Activated CD8-positive, alpha-beta memory T cell treated with anti-CD3 and anti-CD28 coated beads, Interleukin-2, amount 50 U/mL, for 1 hour (primary cell): ENCODE measurements around the gene PEX7.
"Not testable (repeated sequence)": the region's sequence is repeated elsewhere in the genome, so short reads cannot be mapped to it uniquely, and the experiment has no call there.

Experiments used
- DNase-seq: peaks from one replicate; pipeline ENCODE4 v3.0.0-alpha.2; 2020; ENCODE audit errors: extremely low read depth

The PEX7 gene

GRCh38 chr6:136840276-136841001 is 18.0 kb downstream of the PEX7 start:
- DNase-seq = no peak

- no peak for DNase-seq
Observed at GRCh38 chr6:136843210-136843609, 20.8 kb downstream of the PEX7 start.

- DNase-seq = no peak
Observed at GRCh38 chr6:136846046-136846445, 23.7 kb downstream of the PEX7 start.

- DNase-seq = not testable (repeated sequence)
Observed at GRCh38 chr6:136846477-136846876, 24.1 kb downstream of the PEX7 start.

GRCh38 chr6:136849979-136850563 is 27.7 kb downstream of the PEX7 start:
- not testable (repeated sequence) for DNase-seq

GRCh38 chr6:136859430-136859829 is 37.0 kb downstream of the PEX7 start:
- DNase-seq = no peak

GRCh38 chr6:136860043-136860442 is 37.7 kb downstream of the PEX7 start:
- no peak for DNase-seq

- no peak for DNase-seq
Observed at GRCh38 chr6:136862662-136863061, 40.3 kb downstream of the PEX7 start.

- DNase-seq = no peak
Observed at GRCh38 chr6:136863752-136864151, 41.4 kb downstream of the PEX7 start.

GRCh38 chr6:136864676-136865075 is 42.3 kb downstream of the PEX7 start:
- DNase-seq = no peak

- no peak for DNase-seq
Observed at GRCh38 chr6:136866872-136867416, 44.6 kb downstream of the PEX7 start.

- DNase-seq = no peak
Observed at GRCh38 chr6:136869451-136869850, 47.1 kb downstream of the PEX7 start.

- DNase-seq = no peak
Observed at GRCh38 chr6:136873748-136874147, 51.4 kb downstream of the PEX7 start.

GRCh38 chr6:136876469-136876868 is 54.1 kb downstream of the PEX7 start:
- DNase-seq = not testable (repeated sequence)

- DNase-seq = no peak
Observed at GRCh38 chr6:136880748-136881460, 58.5 kb downstream of the PEX7 start.

- DNase-seq = no peak
Observed at GRCh38 chr6:136886091-136886490, 63.7 kb downstream of the PEX7 start.

GRCh38 chr6:136887953-136888352 is 65.6 kb downstream of the PEX7 start:
- no peak for DNase-seq

GRCh38 chr6:136889271-136890193 is 67.1 kb downstream of the PEX7 start:
- no peak for DNase-seq

- no peak for DNase-seq
Observed at GRCh38 chr6:136890194-136890839, 67.9 kb downstream of the PEX7 start.

- DNase-seq = no peak
Observed at GRCh38 chr6:136890986-136891385, 68.6 kb downstream of the PEX7 start.

- DNase-seq = no peak
Observed at GRCh38 chr6:136893187-136893586, 70.8 kb downstream of the PEX7 start.
